ENCODE results near the gene REPIN1.

GRCh38 chr7:150371996-150372270 is 3.3 kb downstream of the REPIN1 start:
- TF ChIP-seq CTCF (IDR thresholded peaks at IDR 0.05; ENCODE audit: poor library complexity) (no peak), EZH2 (IDR thresholded peaks at IDR 0.05; ENCODE audit: borderline replicate concordance) (no peak), EZH2phosphoT487 (IDR thresholded peaks at IDR 0.05; ENCODE audit: low read depth, severe bottlenecking, unreplicated experiment) (no peak)
